HG02798 (cell line): ENCODE measurements around the gene RAPGEF6.
"Not testable (repeated sequence)": the region's sequence is repeated elsewhere in the genome, so short reads cannot be mapped to it uniquely, and the experiment has no call there.

Experiments
- ATAC-seq: cut with Tn5 transposase; IDR thresholded peaks from one replicate; pipeline ENCODE4 v1.9.1; 2021; ENCODE audit warnings: mild to moderate bottlenecking; ENCODE audit not compliant: unreplicated experiment, poor library complexity

RAPGEF6 gene

GRCh38 chr5:131460133-131460532 lies 174.9 kb downstream of the RAPGEF6 start:
- ATAC-seq = no peak

DNA sequence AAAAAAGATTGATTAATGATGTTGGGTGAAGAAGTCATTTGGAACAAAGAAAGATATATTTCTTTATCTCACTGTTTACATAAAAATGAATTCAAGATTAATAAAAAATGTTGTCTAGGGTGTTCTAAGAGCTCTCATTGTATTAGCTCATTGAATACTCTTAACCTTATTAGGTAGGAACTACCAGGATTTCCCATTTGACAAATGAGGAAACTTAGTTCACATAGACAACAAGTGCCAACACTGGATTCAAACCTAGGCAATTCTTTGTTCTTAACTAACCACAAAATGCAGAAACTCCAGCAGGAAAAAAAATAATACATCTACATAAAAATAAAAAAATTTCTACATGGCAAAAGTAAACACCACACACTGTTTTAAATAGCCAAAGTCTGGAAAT lies 175.8 kb downstream of the RAPGEF6 start:
- no peak for ATAC-seq

GRCh38 chr5:131457193-131457592 lies 177.8 kb downstream of the RAPGEF6 start:
- no peak for ATAC-seq

DNA sequence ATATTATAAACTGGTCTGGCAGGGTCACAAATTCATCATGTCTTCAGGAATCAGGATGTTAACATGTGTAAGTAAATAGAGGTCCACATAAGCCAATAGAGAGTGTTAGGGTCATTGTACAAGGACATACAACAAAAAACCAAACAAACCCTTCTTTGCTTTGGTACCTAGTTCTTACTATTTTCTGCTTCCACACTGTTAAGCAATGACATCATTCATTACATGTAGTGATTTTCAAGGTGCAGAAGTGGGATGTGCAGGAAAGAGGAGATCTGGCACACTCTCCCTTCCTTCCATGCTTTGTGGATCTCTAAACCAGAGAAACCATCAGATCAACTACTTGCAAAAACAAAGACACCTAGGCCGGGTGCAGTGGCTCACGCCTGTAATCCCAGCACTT lies 184.1 kb downstream of the RAPGEF6 start:
- no peak for ATAC-seq

DNA sequence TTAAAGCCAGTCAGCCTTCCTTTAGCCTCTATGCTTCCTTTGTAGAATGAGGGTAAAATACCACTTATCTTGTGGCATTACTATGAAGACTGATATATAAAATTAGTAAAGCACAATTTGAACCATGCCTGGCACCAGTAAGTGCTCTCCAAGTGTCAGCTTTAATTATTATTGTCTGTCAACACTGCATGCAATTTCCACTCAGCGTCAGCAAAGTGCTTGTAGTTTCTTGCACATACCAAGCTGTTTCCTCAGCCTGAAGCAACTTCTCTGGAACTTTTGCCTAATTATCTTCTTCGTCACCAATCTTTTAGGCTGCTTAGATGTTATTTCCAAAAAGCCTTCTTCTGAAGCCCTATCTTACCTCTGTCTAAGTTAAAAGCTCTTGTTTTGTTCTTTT lies 193.8 kb downstream of the RAPGEF6 start:
- no peak for ATAC-seq

GRCh38 chr5:131436081-131436480 lies 198.9 kb downstream of the RAPGEF6 start:
- no peak for ATAC-seq

DNA sequence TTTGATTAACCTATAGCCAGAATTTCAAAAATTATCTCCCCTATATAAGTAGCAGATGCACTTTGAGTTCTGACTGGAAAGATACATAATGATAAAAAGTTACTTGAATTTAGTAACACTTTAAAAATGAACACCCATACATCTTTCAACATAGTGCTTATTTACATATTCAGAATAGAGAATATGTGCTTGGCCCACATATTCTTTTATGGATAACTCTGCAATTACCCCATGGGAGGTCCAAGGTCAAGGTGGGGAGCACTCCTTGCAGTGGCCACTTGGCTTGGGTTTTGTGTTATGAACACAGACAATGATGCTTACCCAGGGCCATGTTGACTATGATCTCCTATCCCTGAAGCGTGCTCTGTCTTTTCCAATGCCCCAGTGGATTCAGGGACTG lies 201.9 kb downstream of the RAPGEF6 start:
- no peak for ATAC-seq

- ATAC-seq = no peak
Observed at GRCh38 chr5:131431794-131432193, 203.2 kb downstream of the RAPGEF6 start.

DNA sequence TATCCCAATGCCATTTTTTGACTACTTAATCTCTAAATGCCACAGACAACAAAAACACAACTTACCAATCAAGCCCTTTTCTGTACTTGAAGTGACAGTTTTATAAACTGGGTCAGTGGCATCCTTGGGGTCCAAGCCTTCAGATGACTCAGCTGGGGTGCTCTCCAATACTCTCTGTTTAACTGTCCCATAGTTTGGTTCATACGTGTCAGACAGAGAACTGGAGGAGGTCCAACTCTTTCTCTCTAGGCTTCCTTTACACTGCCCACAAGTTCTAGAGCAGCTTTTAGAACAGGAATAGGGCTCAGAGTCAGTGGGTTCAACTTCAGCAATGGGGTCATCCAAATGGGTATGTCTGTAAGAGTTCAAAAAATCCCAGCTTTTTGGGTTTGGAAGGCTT lies 204.2 kb downstream of the RAPGEF6 start:
- ATAC-seq = no peak

DNA sequence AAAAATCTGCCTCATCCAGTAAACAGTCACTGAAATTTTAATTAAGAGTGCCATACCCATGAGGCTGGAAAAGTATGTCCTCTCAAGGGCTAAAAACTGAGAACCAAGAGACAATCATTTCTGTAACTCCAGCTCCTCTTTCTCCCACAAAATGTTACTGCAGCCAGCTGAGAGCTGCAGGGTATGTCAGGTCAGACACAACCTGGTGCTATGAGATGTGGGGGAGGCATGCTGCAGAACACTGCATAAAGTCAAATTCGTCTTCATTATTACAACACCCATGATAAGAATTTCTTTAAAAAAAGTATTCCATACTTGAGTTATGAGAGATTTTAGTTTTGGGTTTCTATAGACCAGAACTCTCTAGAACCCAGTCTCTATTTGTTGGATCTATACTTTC lies 209.0 kb downstream of the RAPGEF6 start:
- no peak for ATAC-seq

DNA sequence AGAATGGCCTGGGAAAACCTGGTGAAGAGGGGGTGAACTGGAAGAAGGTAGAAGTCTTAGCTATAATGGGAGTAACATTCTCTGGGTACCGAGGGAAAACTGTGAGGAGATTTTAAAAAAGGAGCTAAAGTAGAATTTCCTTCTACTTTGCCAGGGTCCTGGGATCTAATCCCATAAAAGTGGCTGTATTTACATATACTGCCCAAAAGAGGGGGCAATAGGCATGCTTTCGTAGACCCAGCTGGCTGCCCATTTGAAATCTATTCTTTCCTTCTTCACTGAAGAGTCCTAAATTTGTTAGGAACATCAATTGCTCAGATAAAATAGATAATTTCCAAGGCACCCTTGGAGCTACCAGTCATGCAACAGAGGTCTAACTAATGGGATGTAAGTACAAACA lies 212.0 kb downstream of the RAPGEF6 start:
- no peak for ATAC-seq

DNA sequence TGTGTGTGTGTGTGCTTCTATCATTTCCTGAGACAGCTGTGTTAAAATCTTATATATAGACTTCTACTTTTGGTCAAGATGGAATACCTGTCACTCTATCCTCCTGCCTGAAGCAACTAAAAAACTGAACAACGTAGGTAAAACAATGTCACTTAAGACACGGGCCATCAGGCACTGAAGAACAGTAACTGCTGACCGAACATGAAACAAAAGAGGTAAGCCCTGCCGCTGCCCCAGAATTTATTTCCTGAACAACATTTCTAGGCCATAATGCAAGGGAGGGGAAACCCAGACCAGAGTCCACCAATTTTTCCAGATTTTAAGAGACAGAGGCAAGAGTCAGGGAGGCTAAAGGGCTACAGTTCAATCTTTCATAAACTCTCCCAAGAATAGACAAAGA lies 215.2 kb downstream of the RAPGEF6 start:
- no peak for ATAC-seq

GRCh38 chr5:131418846-131419245 lies 216.2 kb downstream of the RAPGEF6 start:
- no peak for ATAC-seq

GRCh38 chr5:131417240-131417869 lies 217.7 kb downstream of the RAPGEF6 start:
- peak; percentile 37 for ATAC-seq

DNA sequence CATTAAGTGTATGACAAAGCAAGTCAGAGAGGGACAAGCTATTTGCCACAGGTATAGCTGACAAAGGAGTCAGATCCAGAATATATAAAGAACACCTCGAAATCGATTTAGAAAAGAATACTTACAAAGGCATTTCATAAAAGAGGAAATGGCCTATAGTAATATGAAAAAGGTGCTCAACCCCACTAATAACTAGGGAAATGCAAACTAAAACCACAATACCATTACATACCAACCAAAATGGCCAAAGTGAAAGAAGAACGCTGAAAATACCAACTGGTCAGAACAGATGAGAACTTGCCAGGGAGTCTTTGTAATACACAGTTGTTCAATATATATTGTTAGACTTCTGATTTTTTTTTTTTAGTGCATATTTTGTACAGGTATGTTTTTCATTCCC lies 218.3 kb downstream of the RAPGEF6 start:
- ATAC-seq = peak; percentile 82

DNA sequence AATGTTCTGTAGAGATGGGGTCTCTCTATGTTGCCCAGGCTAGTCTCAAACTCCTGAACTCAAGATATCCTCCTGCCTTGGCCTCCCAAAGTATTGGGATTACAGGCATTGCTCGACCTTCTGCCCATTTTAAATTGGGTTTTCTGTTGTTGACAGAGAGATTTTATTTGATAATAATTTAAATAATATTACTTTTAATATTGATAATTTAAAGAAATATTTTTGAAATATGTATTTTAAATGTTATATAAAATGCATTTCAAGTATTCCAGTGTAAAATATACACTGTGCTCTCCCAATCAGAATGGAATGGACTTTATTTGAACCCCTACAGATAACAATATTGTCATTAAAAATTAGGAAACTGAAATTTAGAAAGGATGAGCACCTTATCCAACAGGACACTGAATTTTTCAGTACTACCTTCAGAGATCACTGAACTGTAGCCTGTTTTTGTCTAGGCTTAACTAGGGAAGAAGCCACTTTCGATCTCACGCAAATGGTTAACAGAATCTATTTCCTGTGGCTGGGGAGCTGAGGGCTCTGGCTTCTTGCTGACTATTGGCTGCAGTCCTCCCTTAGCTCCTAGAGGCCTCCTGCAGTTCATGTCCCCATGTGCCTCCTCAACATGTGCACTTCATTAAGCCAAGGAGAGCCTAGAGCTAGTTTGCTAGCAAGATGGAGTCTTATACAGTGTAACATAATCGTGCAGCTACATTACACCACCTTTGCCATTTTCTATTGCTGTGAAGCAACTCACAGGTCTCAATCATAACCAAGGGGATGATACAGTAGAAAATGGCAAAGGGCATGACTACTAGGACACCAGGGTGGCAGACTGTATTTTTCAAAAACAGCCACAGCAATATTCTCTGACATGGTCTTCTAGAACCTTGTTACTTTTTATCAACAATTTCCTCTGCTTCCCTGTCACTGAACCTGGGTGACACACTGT lies 221.1 kb downstream of the RAPGEF6 start:
- peak; percentile 64 for ATAC-seq

GRCh38 chr5:131406975-131407638 lies 227.9 kb downstream of the RAPGEF6 start:
- no peak for ATAC-seq

DNA sequence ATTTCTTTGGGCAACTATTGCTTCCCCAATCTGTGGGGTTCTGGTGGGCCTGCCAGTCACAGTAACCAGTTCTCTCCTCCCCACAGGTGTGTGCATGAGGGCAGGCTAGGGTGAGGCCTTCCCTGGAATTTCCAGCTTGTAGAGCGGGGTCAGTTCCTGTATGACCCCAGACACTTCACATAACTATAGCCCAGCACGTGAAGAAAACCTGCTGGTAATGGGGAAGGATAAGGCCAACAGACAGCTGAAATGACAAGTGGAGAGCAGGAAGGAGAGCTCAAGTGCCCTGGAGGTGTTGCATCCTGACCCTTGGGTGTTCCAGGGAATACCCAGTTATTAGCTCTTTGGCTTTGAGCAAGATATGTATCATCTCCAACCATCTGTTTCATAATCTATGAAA lies 229.0 kb downstream of the RAPGEF6 start:
- no peak for ATAC-seq

- ATAC-seq = no peak
Observed at GRCh38 chr5:131405674-131406073, 229.4 kb downstream of the RAPGEF6 start.

DNA sequence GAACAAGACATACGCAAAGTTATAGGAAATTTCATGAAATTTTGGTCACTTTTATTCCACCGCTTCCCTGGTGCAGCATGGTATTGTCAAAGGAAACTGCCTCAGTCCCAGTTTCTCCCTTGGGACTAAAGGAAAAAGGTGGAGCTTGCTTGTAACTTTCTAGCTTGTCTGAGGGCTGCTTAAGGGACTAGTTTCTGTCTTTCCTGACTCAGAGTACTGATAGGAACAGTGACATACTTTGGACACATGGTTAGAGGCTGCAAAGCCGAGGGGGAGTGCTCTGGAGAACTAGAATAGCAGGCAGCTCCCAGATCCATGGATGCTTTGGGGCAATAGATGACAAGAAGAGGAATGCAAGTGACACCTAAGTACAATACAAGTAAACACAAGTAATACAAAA lies 234.4 kb downstream of the RAPGEF6 start:
- ATAC-seq = no peak

DNA sequence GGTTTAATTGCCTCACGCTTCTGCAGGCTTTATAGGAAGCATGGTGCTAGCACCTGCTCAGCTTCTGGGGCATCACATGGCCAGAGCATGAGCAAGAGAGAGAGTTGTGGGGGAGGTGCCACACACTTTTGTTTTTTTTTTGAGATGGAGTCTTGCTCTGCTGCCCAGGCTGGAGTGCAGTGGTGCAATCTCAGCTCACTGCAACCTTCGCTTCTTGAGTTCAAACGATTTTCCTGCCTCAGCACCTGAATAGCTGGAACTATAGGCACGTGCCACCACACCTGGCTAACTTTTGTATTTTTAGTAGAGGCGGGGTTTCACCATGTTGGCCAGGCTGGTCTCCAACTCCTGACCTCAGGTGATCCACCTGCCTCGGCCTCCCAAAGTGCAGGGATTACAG lies 236.0 kb downstream of the RAPGEF6 start:
- ATAC-seq = not testable (repeated sequence)
